ENCODE data around the gene TMEM181. TPM values are rescaled to one million over a fixed set of nuclear protein-coding genes. Genes with fewer than 3 reads are reported as not detected.

The TMEM181 gene
- total RNA-seq, 1 experiment from 2014 or later = 41.3 TPM

DNA sequence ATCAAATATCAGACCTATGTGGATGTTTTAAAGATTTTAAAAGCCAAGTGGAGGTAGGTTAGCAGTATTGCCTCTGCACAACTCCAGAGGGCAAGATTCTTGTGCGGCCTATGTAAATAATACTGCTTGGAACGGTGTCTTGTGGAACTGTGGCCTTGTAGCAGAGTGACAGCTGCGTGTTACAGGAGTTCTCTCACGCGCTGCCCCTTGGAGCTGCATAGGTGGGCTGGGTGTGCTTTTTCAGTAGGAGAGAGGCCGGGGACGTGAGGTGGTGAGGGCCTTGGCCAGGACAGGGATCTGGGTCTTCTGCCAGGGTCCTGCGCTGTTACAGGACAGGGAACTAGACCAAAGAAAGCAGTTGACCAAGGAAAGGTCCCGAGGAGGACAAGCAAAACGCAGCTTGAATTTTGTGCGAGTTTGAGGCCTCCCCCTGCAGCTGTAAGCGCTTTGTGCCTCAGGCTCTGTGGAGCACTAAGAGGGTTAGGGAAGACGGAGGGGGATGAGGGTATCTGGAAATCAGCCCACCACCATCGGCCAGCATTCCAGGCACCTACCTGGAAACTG, 1.5 kb downstream of the TMEM181 start:
- Histone ChIP-seq H3K4me1 (replicated peaks) (peaks cover 26% of the 10 kb centered on the region), H3K9me3 (replicated peaks) (peaks cover 5% of the 10 kb centered on the region), H3K36me3 (peaks cover 14% of the 10 kb centered on the region), H3K27me3 (replicated peaks) (no peaks in the 10 kb centered on the region), H3K4me3 (peak overlapping the region; percentile 97), H3K27ac (no peak overlapping the region)
- DNase-seq (ENCODE audit: low read depth in 1 of 2, low spot score in 2 of 2) = no peak

- no peak for DNase-seq (ENCODE audit: low read depth in 1 of 2, low spot score in 2 of 2)
- peaks cover 26% of the 10 kb centered on the region for H3K4me1 ChIP-seq (replicated peaks)
- no peak overlapping the region for H3K27ac ChIP-seq
- H3K9me3 ChIP-seq (replicated peaks) = peaks cover 5% of the 10 kb centered on the region
- H3K36me3 ChIP-seq = peaks cover 14% of the 10 kb centered on the region
- no peak overlapping the region for H3K4me3 ChIP-seq
- H3K27me3 ChIP-seq (replicated peaks) = no peaks in the 10 kb centered on the region
Observed at GRCh38 chr6:158561938-158562337, 2.0 kb downstream of the TMEM181 start.

DNA sequence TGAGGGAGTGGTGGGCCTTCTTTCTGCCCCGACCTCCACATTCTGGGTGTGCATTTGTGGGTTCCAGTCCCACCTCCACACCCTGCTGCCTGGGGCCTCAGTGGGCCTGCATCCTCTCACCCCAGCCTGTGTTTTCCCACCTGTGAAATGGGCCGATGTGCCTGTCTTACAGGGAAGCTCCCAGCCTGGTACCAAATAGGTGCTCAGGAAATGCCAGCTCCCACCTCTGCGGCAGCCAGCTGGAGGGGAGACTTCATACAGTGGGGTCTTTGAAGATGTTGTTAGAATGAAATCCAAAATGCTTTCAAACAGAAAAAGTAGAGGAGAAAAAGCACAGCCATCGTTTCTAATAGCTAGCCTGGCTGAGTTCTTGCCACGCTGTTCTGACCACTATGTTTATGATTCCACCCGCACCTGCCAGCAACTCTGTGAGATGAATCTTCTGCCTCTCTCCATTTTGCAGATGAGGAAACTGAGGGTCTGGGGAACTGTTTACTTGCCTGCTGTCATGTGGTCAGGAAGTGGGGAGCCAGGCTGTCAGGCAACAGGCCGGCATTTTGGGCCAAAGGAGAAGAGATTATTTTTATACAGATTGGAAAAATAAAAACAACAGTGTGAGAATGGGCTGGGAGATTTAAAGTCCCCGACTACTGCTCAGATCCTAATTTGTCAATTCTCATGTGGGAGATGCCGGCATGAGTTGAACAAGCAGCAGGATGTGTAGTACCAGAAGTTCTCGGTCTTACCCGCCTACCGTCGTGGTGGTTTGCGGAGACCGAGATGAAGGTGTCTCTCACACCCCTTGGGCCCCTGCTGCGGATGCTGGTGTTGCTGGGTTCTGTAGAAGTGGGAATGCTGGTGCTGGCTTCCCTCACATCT, 4.6 kb downstream of the TMEM181 start:
- no peaks in the 10 kb centered on the region for H3K27me3 ChIP-seq (replicated peaks)
- DNase-seq (ENCODE audit: low read depth in 1 of 2, low spot score in 2 of 2) = peak in 1 of 2 experiments; percentile 16

GRCh38 chr6:158565122-158565429, 5.2 kb downstream of the TMEM181 start:
- no peak overlapping the region for H3K27ac ChIP-seq
- H3K9me3 ChIP-seq (replicated peaks) = peaks cover 4% of the 10 kb centered on the region
- H3K4me3 ChIP-seq = no peak overlapping the region
- H3K4me1 ChIP-seq (replicated peaks) = peaks cover 19% of the 10 kb centered on the region
- H3K36me3 ChIP-seq = peaks cover 12% of the 10 kb centered on the region
- peak in 1 of 2 experiments; percentile 28 for DNase-seq (ENCODE audit: low read depth in 1 of 2, low spot score in 2 of 2)
- H3K27me3 ChIP-seq (replicated peaks) = no peaks in the 10 kb centered on the region

More for the DNA sequence above, 4.6 kb downstream of the TMEM181 start:
- Histone ChIP-seq H3K9me3 (replicated peaks) (peaks cover 5% of the 10 kb centered on the region), H3K36me3 (peaks cover 14% of the 10 kb centered on the region), H3K4me1 (replicated peaks) (peaks cover 23% of the 10 kb centered on the region), H3K4me3 (no peak overlapping the region), H3K27ac (no peak overlapping the region)

DNA sequence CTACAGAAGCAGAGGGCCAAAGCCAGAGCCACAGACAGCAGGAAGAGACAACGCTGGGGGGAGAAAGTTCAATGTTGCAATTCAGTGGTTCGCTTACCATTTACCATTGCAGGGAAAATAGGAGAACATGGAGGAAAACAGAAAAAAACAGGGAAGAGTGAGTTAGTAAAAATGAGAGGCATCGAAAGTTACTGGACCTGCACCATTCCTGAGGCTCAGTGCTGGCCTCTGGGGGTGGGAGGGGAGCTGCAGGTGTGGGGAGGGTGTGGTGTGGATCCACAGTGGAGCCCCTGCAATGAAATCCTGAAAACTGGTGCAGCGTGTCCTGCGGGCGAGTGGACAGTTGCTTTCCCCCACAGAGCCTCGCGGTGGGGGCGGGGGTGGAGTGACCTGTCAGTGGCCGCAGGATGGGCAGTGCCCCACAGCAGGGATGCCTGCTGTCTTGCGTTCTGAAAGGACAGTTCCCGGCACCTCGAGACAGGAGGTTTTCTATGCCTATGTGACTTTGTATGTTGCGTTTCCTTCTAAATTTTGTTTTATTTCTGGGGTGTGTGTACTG, 5.7 kb downstream of the TMEM181 start:
- H3K9me3 ChIP-seq (replicated peaks) = no peaks in the 10 kb centered on the region
- DNase-seq (ENCODE audit: low read depth in 1 of 2, low spot score in 2 of 2) = peak in 1 of 2 experiments; percentile 36
- no peaks in the 10 kb centered on the region for H3K27me3 ChIP-seq (replicated peaks)
- no peak overlapping the region for H3K4me3 ChIP-seq
- H3K36me3 ChIP-seq = peaks cover 8% of the 10 kb centered on the region
- no peak overlapping the region for H3K27ac ChIP-seq
- H3K4me1 ChIP-seq (replicated peaks) = peaks cover 19% of the 10 kb centered on the region

DNA sequence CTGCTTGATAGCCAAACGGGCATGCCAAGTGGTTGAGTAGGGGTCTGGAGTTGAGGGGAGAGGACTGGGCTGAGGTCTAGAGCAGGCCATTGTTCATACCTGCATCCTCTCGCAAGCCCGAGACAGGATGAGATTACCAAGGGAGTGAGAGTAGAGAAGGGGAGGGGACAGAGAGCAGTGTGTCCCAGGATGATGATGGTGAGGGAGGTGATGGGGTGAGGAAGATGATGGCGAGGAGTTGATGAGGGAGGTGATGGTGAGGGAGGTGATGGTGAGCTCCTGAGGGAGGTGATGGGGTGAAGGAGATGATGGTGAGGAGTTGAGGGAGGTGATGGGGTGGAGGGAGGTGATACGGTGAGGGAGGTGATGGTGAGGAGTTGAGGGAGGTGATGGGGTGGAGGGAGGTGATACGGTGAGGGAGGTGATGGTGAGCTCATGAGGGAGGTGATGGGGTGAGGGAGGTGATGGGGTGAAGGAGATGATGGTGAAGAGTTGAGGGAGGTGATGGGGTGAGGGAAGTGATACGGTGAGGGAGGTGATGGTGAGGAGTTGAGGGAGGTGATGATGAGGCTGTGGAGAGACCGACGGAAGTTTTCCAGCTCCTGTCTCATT, 6.4 kb downstream of the TMEM181 start:
- no peaks in the 10 kb centered on the region for H3K9me3 ChIP-seq (replicated peaks)
- DNase-seq (ENCODE audit: low read depth in 1 of 2, low spot score in 2 of 2) = peak in 1 of 2 experiments; percentile 25
- H3K4me1 ChIP-seq (replicated peaks) = peaks cover 13% of the 10 kb centered on the region

GRCh38 chr6:158567152-158567551, 7.3 kb downstream of the TMEM181 start:
- peaks cover 12% of the 10 kb centered on the region for H3K36me3 ChIP-seq
- no peak overlapping the region for H3K27ac ChIP-seq
- no peaks in the 10 kb centered on the region for H3K27me3 ChIP-seq (replicated peaks)
- H3K4me3 ChIP-seq = no peak overlapping the region
- DNase-seq (ENCODE audit: low read depth in 1 of 2, low spot score in 2 of 2) = no peak
- H3K9me3 ChIP-seq (replicated peaks) = no peaks in the 10 kb centered on the region
- H3K4me1 ChIP-seq (replicated peaks) = peaks cover 10% of the 10 kb centered on the region

More for the DNA sequence above, 6.4 kb downstream of the TMEM181 start:
- Histone ChIP-seq H3K4me3 (no peak overlapping the region), H3K36me3 (peaks cover 8% of the 10 kb centered on the region), H3K27me3 (replicated peaks) (no peaks in the 10 kb centered on the region), H3K27ac (no peak overlapping the region)

DNA sequence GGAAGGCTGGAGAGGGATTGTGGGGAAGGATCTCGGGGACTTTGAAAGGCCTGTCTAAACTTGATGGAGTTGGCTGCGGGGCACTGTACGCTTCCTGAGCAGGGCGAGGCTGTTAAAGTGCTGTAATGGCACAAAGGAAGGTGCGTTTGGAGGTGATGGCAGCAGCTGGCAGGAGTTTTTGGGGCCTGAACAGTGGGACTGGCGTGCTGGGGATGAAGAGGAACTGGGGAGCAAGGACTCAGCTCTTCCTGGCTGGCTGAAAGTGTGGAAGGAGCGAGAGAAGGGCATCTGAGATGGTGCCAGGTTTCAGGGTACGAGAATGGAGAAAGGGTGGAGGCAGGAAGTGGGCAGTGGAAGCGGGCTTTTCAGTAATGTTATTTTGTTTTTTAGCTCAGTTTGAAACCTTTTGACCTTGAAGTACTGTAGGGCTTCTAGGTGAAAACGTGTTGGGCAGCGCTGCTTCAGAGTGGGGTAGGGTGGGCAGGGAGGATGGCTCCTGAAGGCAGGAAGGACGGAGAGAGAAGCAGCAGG, 8.0 kb downstream of the TMEM181 start:
- DNase-seq (ENCODE audit: low read depth in 1 of 2, low spot score in 2 of 2) = no peak
- Histone ChIP-seq H3K4me1 (replicated peaks) (peaks cover 10% of the 10 kb centered on the region), H3K9me3 (replicated peaks) (no peaks in the 10 kb centered on the region), H3K27ac (no peak overlapping the region), H3K36me3 (peaks cover 18% of the 10 kb centered on the region), H3K4me3 (no peak overlapping the region), H3K27me3 (replicated peaks) (no peaks in the 10 kb centered on the region)

DNA sequence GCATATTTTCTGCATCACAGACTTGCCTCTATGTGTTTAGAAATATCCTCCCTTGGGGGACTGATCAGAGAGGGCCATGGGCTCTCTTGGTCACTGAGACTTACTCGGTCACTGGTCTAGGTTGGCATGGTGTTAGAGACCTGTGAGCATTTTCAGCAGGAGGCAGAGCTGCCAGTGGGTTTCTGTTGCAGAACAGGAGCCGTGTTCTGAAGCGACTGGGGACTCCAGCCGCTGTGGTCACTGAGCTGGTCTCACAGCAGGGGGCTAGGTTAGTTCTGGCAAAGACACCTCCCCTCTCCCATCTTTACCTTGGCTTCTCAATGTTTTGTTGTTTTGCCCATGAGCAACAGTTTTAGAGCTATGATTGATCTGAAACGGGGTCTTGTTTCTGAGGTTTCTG, 8.7 kb downstream of the TMEM181 start:
- no peak for DNase-seq (ENCODE audit: low read depth in 1 of 2, low spot score in 2 of 2)
- Histone ChIP-seq H3K27me3 (replicated peaks) (no peaks in the 10 kb centered on the region), H3K36me3 (peaks cover 18% of the 10 kb centered on the region), H3K9me3 (replicated peaks) (no peaks in the 10 kb centered on the region), H3K4me1 (replicated peaks) (peaks cover 4% of the 10 kb centered on the region), H3K27ac (no peak overlapping the region), H3K4me3 (no peak overlapping the region)

- Histone ChIP-seq H3K27me3 (replicated peaks) (no peaks in the 10 kb centered on the region), H3K36me3 (peaks cover 16% of the 10 kb centered on the region), H3K9me3 (replicated peaks) (no peaks in the 10 kb centered on the region), H3K4me1 (replicated peaks) (no peaks in the 10 kb centered on the region), H3K4me3 (no peak overlapping the region), H3K27ac (no peak overlapping the region)
- DNase-seq (ENCODE audit: low read depth in 1 of 2, low spot score in 2 of 2) = no peak
Observed at GRCh38 chr6:158569036-158569435, 9.1 kb downstream of the TMEM181 start.

DNA sequence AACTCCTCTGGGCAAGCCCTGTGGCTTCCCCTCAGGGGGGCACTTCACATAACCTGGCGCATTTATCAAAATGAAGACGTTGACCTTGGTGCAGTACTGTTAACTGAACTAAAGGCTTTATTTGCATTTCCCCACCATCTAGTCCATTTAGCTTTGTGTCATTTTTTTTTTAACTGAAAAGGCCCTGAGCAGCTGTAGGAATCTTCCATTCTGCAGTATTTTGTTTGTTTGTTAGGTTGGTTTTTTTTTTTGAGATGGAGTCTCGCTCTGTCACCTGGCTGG, 10.7 kb downstream of the TMEM181 start:
- Histone ChIP-seq H3K4me1 (replicated peaks) (no peaks in the 10 kb centered on the region), H3K4me3 (no peak overlapping the region), H3K27me3 (replicated peaks) (no peaks in the 10 kb centered on the region), H3K27ac (no peak overlapping the region), H3K9me3 (replicated peaks) (no peaks in the 10 kb centered on the region), H3K36me3 (peaks cover 25% of the 10 kb centered on the region)
- no peak for DNase-seq (ENCODE audit: low read depth in 1 of 2, low spot score in 2 of 2)

DNA sequence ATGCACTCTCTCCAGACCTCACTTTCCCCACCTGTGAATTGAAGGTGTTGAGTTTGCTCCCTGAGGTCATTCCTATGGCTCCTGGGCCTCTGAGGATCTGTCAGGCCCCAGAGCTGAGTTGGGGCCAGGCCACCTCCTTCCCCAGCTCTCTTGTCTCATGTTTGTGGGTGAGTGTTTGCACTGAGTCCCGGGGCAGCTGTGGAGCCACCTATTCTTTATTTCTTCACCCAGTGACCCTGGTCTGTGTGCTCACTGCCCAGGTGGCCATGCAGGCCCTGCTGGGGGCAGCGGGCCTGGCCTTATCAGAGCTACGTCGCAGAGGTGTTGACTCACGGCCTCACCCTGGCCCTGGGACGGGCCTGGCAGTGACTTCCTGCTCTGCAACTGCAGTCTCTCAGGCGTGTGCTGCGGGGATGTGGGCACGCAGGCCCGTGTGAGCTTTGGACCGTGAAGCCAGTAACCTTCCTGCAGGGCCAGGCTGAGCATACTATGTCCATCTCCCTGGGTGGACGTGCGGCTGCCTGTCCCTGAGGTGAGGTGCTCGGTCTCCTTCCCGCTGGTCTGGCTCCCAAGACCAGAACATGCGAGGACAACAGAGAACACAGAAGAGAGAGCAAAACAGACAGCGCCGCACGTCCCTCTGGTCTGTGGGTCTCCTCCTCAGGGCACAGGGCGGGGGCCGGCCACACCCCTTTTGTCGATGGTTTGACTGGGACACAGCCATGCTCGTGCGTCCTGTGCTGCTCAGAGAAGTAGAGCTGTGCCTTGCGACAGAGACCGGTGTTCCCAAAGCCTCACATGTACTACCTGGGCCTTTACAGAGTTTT, 12.1 kb downstream of the TMEM181 start:
- Histone ChIP-seq H3K9me3 (replicated peaks) (no peaks in the 10 kb centered on the region), H3K36me3 (peaks cover 36% of the 10 kb centered on the region), H3K27ac (no peak overlapping the region), H3K27me3 (replicated peaks) (no peaks in the 10 kb centered on the region), H3K4me3 (no peak overlapping the region), H3K4me1 (replicated peaks) (no peaks in the 10 kb centered on the region; the same call in 1 of the 2 replicates)
- DNase-seq (ENCODE audit: low read depth in 1 of 2, low spot score in 2 of 2) = peak in 1 of 2 experiments; percentile 41

Data from SJSA1 (cell line).